MM.1S (cell line): ENCODE results near the gene GSTM1.

ENCODE experiments used
- EZH2 ChIP-seq: fragments of 300-600 bp; sonication (generic); optimal IDR thresholded peaks from 2 replicates; pipeline ENCODE3; 2017; ENCODE audit warnings: low read depth, mild to moderate bottlenecking, antibody characterized with exemption, low read length, mixed read lengths
- EZH2phosphoT487 ChIP-seq: fragments of 300-600 bp; sonication (generic); IDR thresholded peaks from 2 replicates; pipeline ENCODE4 v1.6.1; 2018; ENCODE audit warnings: antibody characterized with exemption, low read length

DNA sequence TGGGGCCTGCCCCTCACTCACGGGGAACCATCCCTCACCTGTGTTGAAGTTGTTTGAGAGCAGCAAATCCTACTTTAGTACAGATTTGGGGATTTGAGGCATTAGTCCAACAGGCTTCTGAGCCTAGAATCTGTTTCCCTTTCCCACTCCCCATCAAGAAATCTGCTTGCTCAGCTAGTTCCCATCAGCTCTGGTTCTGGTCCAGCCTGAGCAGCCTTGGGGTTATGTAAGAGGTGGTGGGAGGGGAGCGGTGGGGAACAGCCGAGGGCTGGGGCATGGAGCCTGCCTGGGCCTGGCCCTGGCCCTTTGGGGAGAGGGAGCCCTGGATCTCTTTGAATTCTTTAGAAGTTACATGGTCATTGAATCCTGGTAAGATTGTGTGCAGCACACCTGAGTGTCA lies 28.5 kb downstream of the GSTM1 start:
- no peak for TF ChIP-seq EZH2
- TF ChIP-seq EZH2phosphoT487 = no peak
